Measurements from ENCODE around the gene CP.

DNA sequence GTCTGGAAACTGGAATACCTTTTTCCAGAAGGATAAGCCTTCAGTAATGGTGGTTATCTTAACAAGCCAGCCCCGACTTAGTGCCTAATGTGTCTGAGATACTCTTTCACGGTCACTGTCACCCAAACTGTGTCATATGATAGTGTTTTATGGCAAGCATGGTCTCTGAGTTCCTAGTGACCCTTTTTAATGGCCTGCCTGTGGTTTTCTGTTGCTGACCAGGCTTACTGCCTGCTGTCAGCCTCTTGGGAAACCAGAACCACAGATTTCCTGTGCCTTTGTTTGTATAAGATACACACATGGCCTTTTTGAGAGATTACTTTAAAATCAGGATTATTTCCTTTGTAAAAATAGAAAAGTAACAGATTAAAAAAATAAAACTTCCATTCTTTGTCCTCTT lies 69.8 kb downstream of the CP start:
- TF ChIP-seq, protein P1, sequence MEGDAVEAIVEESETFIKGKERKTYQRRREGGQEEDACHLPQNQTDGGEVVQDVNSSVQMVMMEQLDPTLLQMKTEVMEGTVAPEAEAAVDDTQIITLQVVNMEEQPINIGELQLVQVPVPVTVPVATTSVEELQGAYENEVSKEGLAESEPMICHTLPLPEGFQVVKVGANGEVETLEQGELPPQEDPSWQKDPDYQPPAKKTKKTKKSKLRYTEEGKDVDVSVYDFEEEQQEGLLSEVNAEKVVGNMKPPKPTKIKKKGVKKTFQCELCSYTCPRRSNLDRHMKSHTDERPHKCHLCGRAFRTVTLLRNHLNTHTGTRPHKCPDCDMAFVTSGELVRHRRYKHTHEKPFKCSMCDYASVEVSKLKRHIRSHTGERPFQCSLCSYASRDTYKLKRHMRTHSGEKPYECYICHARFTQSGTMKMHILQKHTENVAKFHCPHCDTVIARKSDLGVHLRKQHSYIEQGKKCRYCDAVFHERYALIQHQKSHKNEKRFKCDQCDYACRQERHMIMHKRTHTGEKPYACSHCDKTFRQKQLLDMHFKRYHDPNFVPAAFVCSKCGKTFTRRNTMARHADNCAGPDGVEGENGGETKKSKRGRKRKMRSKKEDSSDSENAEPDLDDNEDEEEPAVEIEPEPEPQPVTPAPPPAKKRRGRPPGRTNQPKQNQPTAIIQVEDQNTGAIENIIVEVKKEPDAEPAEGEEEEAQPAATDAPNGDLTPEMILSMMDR (IDR thresholded peaks at IDR 0.05 in 2 of 3, conservative IDR thresholded peaks at IDR 0.05 in 1 of 3; ENCODE audit: insufficient read depth in 2 of 3, low read depth in 1 of 3, low read length in 3 of 3), result no peak
- TF ChIP-seq BCL6 (CRISPR knock-in tag; IDR thresholded peaks at IDR 0.05), result no peak
- TF ChIP-seq ZNF695 (CRISPR knock-in tag; IDR thresholded peaks at IDR 0.05), result no peak
- TF ChIP-seq ZNF780A (CRISPR knock-in tag; IDR thresholded peaks at IDR 0.05), result no peak
- no peak for TF ChIP-seq PHF8 (IDR thresholded peaks at IDR 0.05; ENCODE audit: borderline replicate concordance, low read length)
- TF ChIP-seq FOXK2 (conservative IDR thresholded peaks at IDR 0.05 in 1 of 2, IDR thresholded peaks at IDR 0.05 in 1 of 2; ENCODE audit: low read depth in 2 of 2), result peak in 1 of 2 experiments; percentile 41; a peak in 1 of 4 replicates
- no peak for TF ChIP-seq E4F1 (CRISPR knock-in tag; IDR thresholded peaks at IDR 0.05; ENCODE audit: borderline replicate concordance)
- no peak for TF ChIP-seq MIER1 (IDR thresholded peaks at IDR 0.05; ENCODE audit: low read depth)
- TF ChIP-seq TEAD4 (IDR thresholded peaks at IDR 0.05; ENCODE audit: low read length), result peak; percentile 98
- no peak for TF ChIP-seq TEAD4 (CRISPR knock-in tag; IDR thresholded peaks at IDR 0.05; ENCODE audit: borderline replicate concordance)
- TF ChIP-seq SIN3A (IDR thresholded peaks at IDR 0.05; ENCODE audit: borderline replicate concordance in 2 of 2, control insufficient read depth in 1 of 2, low read depth in 2 of 2, low read length in 2 of 2), result no peak
- peak in 1 of 2 experiments; percentile 10; a peak in 1 of 4 replicates for TF ChIP-seq NRF1 (conservative IDR thresholded peaks at IDR 0.05 in 1 of 2, IDR thresholded peaks at IDR 0.05 in 1 of 2)
- no peak for TF ChIP-seq EZH2 (IDR thresholded peaks at IDR 0.05; ENCODE audit: borderline replicate concordance, low read depth, low read length)
- TF ChIP-seq TRIM28 (IDR thresholded peaks at IDR 0.05), result no peak
- no peak for TF ChIP-seq SMC3 (conservative IDR thresholded peaks at IDR 0.05; ENCODE audit: insufficient read depth, low read depth, low read length)
